Measurements from ENCODE around the gene ASTN2.
"Not testable (repeated sequence)": the region's sequence is repeated elsewhere in the genome, so short reads cannot be mapped to it uniquely, and the experiment has no call there.

Gene ASTN2

GRCh38 chr9:116465576-116466270 lies 949.1 kb downstream of the ASTN2 start:
- no peaks in the 10 kb centered on the region for H3K27me3 ChIP-seq (ENCODE audit: control insufficient read depth in 1 of 2, insufficient read depth in 2 of 2, low read length in 2 of 2)
- no peaks in the 10 kb centered on the region for H3K4me1 ChIP-seq (ENCODE audit: insufficient read depth, low read length)
- H3K27ac ChIP-seq (ENCODE audit: low read depth, low read length): no peak overlapping the region
- no peak overlapping the region for H3K4me3 ChIP-seq (ENCODE audit: low read depth in 1 of 2, low read length in 2 of 2)
- H3K36me3 ChIP-seq (ENCODE audit: insufficient read depth, low read length): no peaks in the 10 kb centered on the region
- no peaks in the 10 kb centered on the region for H3K9me3 ChIP-seq (ENCODE audit: low read length)
- no peak overlapping the region for H3K9ac ChIP-seq (ENCODE audit: low read length)

GRCh38 chr9:116464987-116465571 lies 949.8 kb downstream of the ASTN2 start:
- Histone ChIP-seq H3K9me3 (ENCODE audit: low read length) (no peaks in the 10 kb centered on the region), H3K4me3 (ENCODE audit: low read depth in 1 of 2, low read length in 2 of 2) (no peak overlapping the region), H3K27ac (ENCODE audit: low read depth, low read length) (no peak overlapping the region), H3K9ac (ENCODE audit: low read length) (no peak overlapping the region), H3K27me3 (ENCODE audit: control insufficient read depth in 1 of 2, insufficient read depth in 2 of 2, low read length in 2 of 2) (no peaks in the 10 kb centered on the region), H3K36me3 (ENCODE audit: insufficient read depth, low read length) (no peaks in the 10 kb centered on the region), H3K4me1 (ENCODE audit: insufficient read depth, low read length) (no peaks in the 10 kb centered on the region)

GRCh38 chr9:116464423-116464822 lies 950.4 kb downstream of the ASTN2 start:
- no peak overlapping the region for H3K9ac ChIP-seq (ENCODE audit: low read length)
- no peaks in the 10 kb centered on the region for H3K4me1 ChIP-seq (ENCODE audit: insufficient read depth, low read length)
- H3K4me3 ChIP-seq (ENCODE audit: low read depth in 1 of 2, low read length in 2 of 2): no peak overlapping the region

GRCh38 chr9:116461632-116462031 lies 953.2 kb downstream of the ASTN2 start:
- Histone ChIP-seq H3K9ac (ENCODE audit: low read length) (no peak overlapping the region), H3K4me3 (ENCODE audit: low read depth in 1 of 2, low read length in 2 of 2) (no peak overlapping the region), H3K27me3 (ENCODE audit: control insufficient read depth in 1 of 2, insufficient read depth in 2 of 2, low read length in 2 of 2) (no peaks in the 10 kb centered on the region), H3K9me3 (ENCODE audit: low read length) (no peaks in the 10 kb centered on the region), H3K36me3 (ENCODE audit: insufficient read depth, low read length) (no peaks in the 10 kb centered on the region), H3K4me1 (ENCODE audit: insufficient read depth, low read length) (no peaks in the 10 kb centered on the region), H3K27ac (ENCODE audit: low read depth, low read length) (no peak overlapping the region)

More at GRCh38 chr9:116464423-116464822, 950.4 kb downstream of the ASTN2 start:
- Histone ChIP-seq H3K27ac (ENCODE audit: low read depth, low read length) (no peak overlapping the region), H3K36me3 (ENCODE audit: insufficient read depth, low read length) (no peaks in the 10 kb centered on the region), H3K9me3 (ENCODE audit: low read length) (no peaks in the 10 kb centered on the region), H3K27me3 (ENCODE audit: control insufficient read depth in 1 of 2, insufficient read depth in 2 of 2, low read length in 2 of 2) (no peaks in the 10 kb centered on the region)

- H3K4me3 ChIP-seq (ENCODE audit: low read depth in 1 of 2, low read length in 2 of 2): no peak overlapping the region
- H3K9me3 ChIP-seq (ENCODE audit: low read length): no peaks in the 10 kb centered on the region
- H3K4me1 ChIP-seq (ENCODE audit: insufficient read depth, low read length): no peaks in the 10 kb centered on the region
- no peaks in the 10 kb centered on the region for H3K36me3 ChIP-seq (ENCODE audit: insufficient read depth, low read length)
- no peaks in the 10 kb centered on the region for H3K27me3 ChIP-seq (ENCODE audit: control insufficient read depth in 1 of 2, insufficient read depth in 2 of 2, low read length in 2 of 2)
- H3K9ac ChIP-seq (ENCODE audit: low read length): no peak overlapping the region
- H3K27ac ChIP-seq (ENCODE audit: low read depth, low read length): no peak overlapping the region
These were observed 954.8 kb downstream of the ASTN2 start for GRCh38 chr9:116460026-116460425.

GRCh38 chr9:116459576-116459975 lies 955.3 kb downstream of the ASTN2 start:
- H3K27ac ChIP-seq (ENCODE audit: low read depth, low read length): no peak overlapping the region
- H3K4me1 ChIP-seq (ENCODE audit: insufficient read depth, low read length): no peaks in the 10 kb centered on the region
- H3K36me3 ChIP-seq (ENCODE audit: insufficient read depth, low read length): no peaks in the 10 kb centered on the region
- H3K9ac ChIP-seq (ENCODE audit: low read length): no peak overlapping the region
- H3K27me3 ChIP-seq (ENCODE audit: control insufficient read depth in 1 of 2, insufficient read depth in 2 of 2, low read length in 2 of 2): no peaks in the 10 kb centered on the region
- no peak overlapping the region for H3K4me3 ChIP-seq (ENCODE audit: low read depth in 1 of 2, low read length in 2 of 2)
- H3K9me3 ChIP-seq (ENCODE audit: low read length): no peaks in the 10 kb centered on the region

GRCh38 chr9:116456490-116457088 lies 958.3 kb downstream of the ASTN2 start:
- Histone ChIP-seq H3K4me3 (ENCODE audit: low read depth in 1 of 2, low read length in 2 of 2) (no peak overlapping the region), H3K9me3 (ENCODE audit: low read length) (no peaks in the 10 kb centered on the region), H3K27ac (ENCODE audit: low read depth, low read length) (no peak overlapping the region), H3K27me3 (ENCODE audit: control insufficient read depth in 1 of 2, insufficient read depth in 2 of 2, low read length in 2 of 2) (no peaks in the 10 kb centered on the region), H3K36me3 (ENCODE audit: insufficient read depth, low read length) (no peaks in the 10 kb centered on the region), H3K4me1 (ENCODE audit: insufficient read depth, low read length) (no peaks in the 10 kb centered on the region), H3K9ac (ENCODE audit: low read length) (no peak overlapping the region)

- H3K36me3 ChIP-seq (ENCODE audit: insufficient read depth, low read length); H3K4me1 ChIP-seq (ENCODE audit: insufficient read depth, low read length); H3K9me3 ChIP-seq (ENCODE audit: low read length); H3K9ac ChIP-seq (ENCODE audit: low read length); H3K27ac ChIP-seq (ENCODE audit: low read depth, low read length); H3K27me3 ChIP-seq (ENCODE audit: control insufficient read depth in 1 of 2, insufficient read depth in 2 of 2, low read length in 2 of 2); H3K4me3 ChIP-seq (ENCODE audit: low read depth in 1 of 2, low read length in 2 of 2): not testable (repeated sequence)
These were observed 960.3 kb downstream of the ASTN2 start for GRCh38 chr9:116454539-116454938.

GRCh38 chr9:116453785-116454184 lies 961.1 kb downstream of the ASTN2 start:
- Histone ChIP-seq H3K4me3 (ENCODE audit: low read depth in 1 of 2, low read length in 2 of 2) (no peak overlapping the region), H3K27ac (ENCODE audit: low read depth, low read length) (no peak overlapping the region), H3K9me3 (ENCODE audit: low read length) (no peaks in the 10 kb centered on the region), H3K36me3 (ENCODE audit: insufficient read depth, low read length) (no peaks in the 10 kb centered on the region), H3K9ac (ENCODE audit: low read length) (no peak overlapping the region), H3K27me3 (ENCODE audit: control insufficient read depth in 1 of 2, insufficient read depth in 2 of 2, low read length in 2 of 2) (no peaks in the 10 kb centered on the region), H3K4me1 (ENCODE audit: insufficient read depth, low read length) (peaks cover 9% of the 10 kb centered on the region)

- Histone ChIP-seq H3K9ac (ENCODE audit: low read length) (no peak overlapping the region), H3K9me3 (ENCODE audit: low read length) (no peaks in the 10 kb centered on the region), H3K4me3 (ENCODE audit: low read depth in 1 of 2, low read length in 2 of 2) (no peak overlapping the region), H3K4me1 (ENCODE audit: insufficient read depth, low read length) (peaks cover 9% of the 10 kb centered on the region), H3K36me3 (ENCODE audit: insufficient read depth, low read length) (no peaks in the 10 kb centered on the region), H3K27me3 (ENCODE audit: control insufficient read depth in 1 of 2, insufficient read depth in 2 of 2, low read length in 2 of 2) (no peaks in the 10 kb centered on the region), H3K27ac (ENCODE audit: low read depth, low read length) (no peak overlapping the region)
These were observed 962.2 kb downstream of the ASTN2 start for GRCh38 chr9:116452634-116453033.

GRCh38 chr9:116452227-116452626 lies 962.6 kb downstream of the ASTN2 start:
- Histone ChIP-seq H3K27ac (ENCODE audit: low read depth, low read length) (no peak overlapping the region), H3K36me3 (ENCODE audit: insufficient read depth, low read length) (no peaks in the 10 kb centered on the region), H3K27me3 (ENCODE audit: control insufficient read depth in 1 of 2, insufficient read depth in 2 of 2, low read length in 2 of 2) (no peaks in the 10 kb centered on the region), H3K9ac (ENCODE audit: low read length) (no peak overlapping the region), H3K9me3 (ENCODE audit: low read length) (no peaks in the 10 kb centered on the region), H3K4me1 (ENCODE audit: insufficient read depth, low read length) (peaks cover 9% of the 10 kb centered on the region), H3K4me3 (ENCODE audit: low read depth in 1 of 2, low read length in 2 of 2) (no peak overlapping the region)

Measured in muscle layer of colon (tissue), 2 donors.